Right lobe of liver (tissue), 6 donors: ENCODE measurements around the gene PIK3CB. TPM values are rescaled to one million over a fixed set of nuclear protein-coding genes. Genes with fewer than 3 reads are reported as not detected.

Source experiments
- ATAC-seq, 4 donors: fragments of 200-7000 bp; cut with Tn5 transposase; one replicate each; pipeline ENCODE4 v1.9.1; 2020; ENCODE audit warnings: mild to moderate bottlenecking in 4 of 4, moderate library complexity in 4 of 4
- DNase-seq, 3 donors: peaks; one replicate each; pipeline ENCODE4 v3.0.0-alpha.2; 2020
- H3K27ac ChIP-seq, 3 donors: fragments of 200-600 bp; one replicate each; pipeline ENCODE4 v1.8.0; 2022
- H3K27me3 ChIP-seq, 2 donors: fragments of 200-600 bp; one replicate each; pipeline ENCODE4 v1.8.0; 2022
- H3K36me3 ChIP-seq, 4 donors: fragments of 200-600 bp; sonication (generic) in 1 of 4; one replicate each; pipeline versions ENCODE4 v1.5.1 to v1.8.0; 2017 to 2022; ENCODE audit warnings: control low read depth in 1 of 4
- H3K4me1 ChIP-seq, 4 donors: fragments of 200-600 bp; sonication (generic) in 1 of 4; one replicate each; pipeline versions ENCODE4 v1.5.1 to v1.8.0; 2017 to 2022; ENCODE audit warnings: control low read depth in 1 of 4
- H3K4me3 ChIP-seq, 3 donors: fragments of 200-600 bp; one replicate each; pipeline ENCODE4 v1.8.0; 2022
- H3K9me3 ChIP-seq, 4 donors: fragments of 200-600 bp; sonication (generic) in 1 of 4; one replicate each; pipeline versions ENCODE4 v1.5.1 to v1.8.0; 2017 to 2022; ENCODE audit warnings: control low read depth in 1 of 4
- POLR2A ChIP-seq: fragments of 450-650 bp; IDR thresholded peaks from one replicate; pipeline ENCODE4 v1.6.1; 2017; ENCODE audit warnings: antibody characterized with exemption, mild to moderate bottlenecking
- WGBS: methylation state at CpG from one replicate; pipeline ENCODE4 v1.1.6; 2018; ENCODE audit warnings: low coverage, low lambda C conversion rate; ENCODE audit not compliant: insufficient coverage; ENCODE audit errors: missing lambda C conversion rate; 5-methylcytosine and 5-hydroxymethylcytosine counted together
- intact Hi-C, 2 donors: fragments of 100-400 bp; cut with DNase I; formaldehyde crosslinking; loops; one replicate each; pipeline versions ENCODE4 v1.11.2 to v1.14.1; 2022
- total RNA-seq, 6 experiments: library from RNA; depleted of rRNA in 2 of 6; stranded (reverse); fragments of >200 nt in 2 of 6; fragmentation: NEBNext Ultra II Directional in 3 of 6; extraction: Animal tissue kit (Norgen Biotek cat#: 25700) in 3 of 6; gene quantifications; one replicate each; pipeline versions ENCODE4 v1.1.0 to v1.2.4, GENCODE V29; 2016 to 2023
- TF ChIP-seq, protein P1 (sequence below), 4 donors: fragments of 200-600 bp in 3 of 4; fragments of 450-650 bp in 1 of 4; IDR thresholded peaks; one replicate each; pipeline versions ENCODE4 v1.5.1 to v1.8.0; 2016 to 2022; ENCODE audit warnings: antibody characterized with exemption in 4 of 4, mild to moderate bottlenecking in 2 of 4
- donor health status: DM: no; HTN: yes; CAD: no.
- donor health status: DM: no; HTN: no; CAD: no.
- donor health status: DM: no; HTN: no; CAD: no.
- donor health status: DM: no; HTN: yes; CAD: no.
- donor health status: DM: no; HTN: yes; CAD: no.

The PIK3CB gene
- total RNA-seq, 6 experiments from 2014 or later: 12.1 to 20.9 (median 14.6) TPM

DNA sequence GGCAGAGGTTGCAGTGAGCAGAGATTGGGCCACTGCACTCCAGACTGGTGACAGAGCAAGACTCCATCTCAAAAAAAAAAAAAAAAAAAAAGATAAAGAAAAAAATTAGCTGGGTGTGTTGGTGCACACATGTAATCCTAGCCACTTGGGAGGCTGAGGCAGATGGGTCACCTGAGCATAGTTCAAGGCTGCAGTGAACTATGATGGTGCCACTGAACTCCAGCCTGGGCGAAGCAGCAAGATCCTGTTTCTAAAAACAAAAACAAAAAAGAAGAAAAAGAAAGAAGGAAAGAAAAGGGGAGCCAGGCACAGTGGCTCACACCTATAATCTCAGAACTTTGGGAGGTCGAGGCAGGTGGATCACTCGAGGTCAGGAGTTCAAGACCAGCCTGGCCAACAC, 32.9 kb downstream of the PIK3CB start:
- DNase-seq: no peak
- H3K27me3 ChIP-seq: no peaks in the 10 kb centered on the region
- intact Hi-C loops: no loop called here
- TF ChIP-seq, protein P1, sequence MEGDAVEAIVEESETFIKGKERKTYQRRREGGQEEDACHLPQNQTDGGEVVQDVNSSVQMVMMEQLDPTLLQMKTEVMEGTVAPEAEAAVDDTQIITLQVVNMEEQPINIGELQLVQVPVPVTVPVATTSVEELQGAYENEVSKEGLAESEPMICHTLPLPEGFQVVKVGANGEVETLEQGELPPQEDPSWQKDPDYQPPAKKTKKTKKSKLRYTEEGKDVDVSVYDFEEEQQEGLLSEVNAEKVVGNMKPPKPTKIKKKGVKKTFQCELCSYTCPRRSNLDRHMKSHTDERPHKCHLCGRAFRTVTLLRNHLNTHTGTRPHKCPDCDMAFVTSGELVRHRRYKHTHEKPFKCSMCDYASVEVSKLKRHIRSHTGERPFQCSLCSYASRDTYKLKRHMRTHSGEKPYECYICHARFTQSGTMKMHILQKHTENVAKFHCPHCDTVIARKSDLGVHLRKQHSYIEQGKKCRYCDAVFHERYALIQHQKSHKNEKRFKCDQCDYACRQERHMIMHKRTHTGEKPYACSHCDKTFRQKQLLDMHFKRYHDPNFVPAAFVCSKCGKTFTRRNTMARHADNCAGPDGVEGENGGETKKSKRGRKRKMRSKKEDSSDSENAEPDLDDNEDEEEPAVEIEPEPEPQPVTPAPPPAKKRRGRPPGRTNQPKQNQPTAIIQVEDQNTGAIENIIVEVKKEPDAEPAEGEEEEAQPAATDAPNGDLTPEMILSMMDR (IDR thresholded peaks at IDR 0.05): no peak
- TF ChIP-seq POLR2A: no peak
- H3K4me3 ChIP-seq: no peak overlapping the region
- 100% methylated on average over 3 of the region's 3 CpGs for WGBS
- H3K36me3 ChIP-seq: no peaks in the 10 kb centered on the region
- no peaks in the 10 kb centered on the region for H3K9me3 ChIP-seq
- ATAC-seq: no peak
- peaks cover 0 to 18% (median 0%) of the 10 kb centered on the region in 4 donors for H3K4me1 ChIP-seq
- no peak overlapping the region for H3K27ac ChIP-seq

DNA sequence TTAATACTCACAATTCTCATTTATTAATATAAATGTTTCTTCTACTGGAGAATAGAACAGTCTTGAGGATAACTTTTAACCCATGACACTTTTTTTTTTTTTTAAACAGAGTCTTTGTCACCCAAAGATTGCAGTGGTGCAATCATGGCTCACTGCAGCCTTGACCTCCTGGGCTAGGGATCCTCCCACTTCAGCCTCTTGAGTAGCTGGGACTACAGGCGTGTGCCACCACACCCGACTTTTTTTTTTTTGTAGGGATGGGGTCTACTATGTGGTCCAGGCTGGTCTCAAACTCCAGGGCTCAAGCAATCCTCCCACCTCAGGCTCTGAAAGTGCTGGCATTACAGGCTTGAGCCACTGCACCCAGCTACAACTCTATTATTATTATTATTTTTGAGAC, 34.5 kb downstream of the PIK3CB start:
- Histone ChIP-seq H3K36me3 (no peaks in the 10 kb centered on the region), H3K27me3 (no peaks in the 10 kb centered on the region), H3K9me3 (no peaks in the 10 kb centered on the region), H3K4me3 (no peak overlapping the region), H3K27ac (no peak overlapping the region), H3K4me1 (peaks cover 0 to 18% (median 0%) of the 10 kb centered on the region in 4 donors)
- 93% methylated on average over 2 of the region's 2 CpGs for WGBS
- no peak for TF ChIP-seq POLR2A
- TF ChIP-seq, protein P1 (IDR thresholded peaks at IDR 0.05): no peak
- intact Hi-C loops: no loop called here
- DNase-seq (no peak), ATAC-seq (no peak)

DNA sequence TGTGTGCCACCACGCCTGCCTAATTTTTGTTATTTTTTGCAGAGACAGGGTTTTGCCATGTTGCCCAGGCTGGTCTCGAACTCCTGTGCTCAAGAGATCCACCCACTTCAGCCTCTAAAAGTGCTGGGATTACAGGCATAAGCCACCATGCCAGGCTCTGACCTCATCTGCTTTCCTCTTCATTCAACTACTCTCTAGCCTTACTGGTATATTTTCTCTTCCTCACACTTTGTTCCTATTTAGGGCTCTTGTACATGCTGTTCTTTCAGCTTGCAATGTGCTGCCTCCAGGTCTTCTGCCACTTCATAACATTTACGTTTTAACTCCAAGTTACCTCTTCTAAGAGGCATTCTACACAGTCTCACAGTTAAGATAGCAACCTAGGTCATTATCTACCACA, 34.9 kb downstream of the PIK3CB start:
- H3K27me3 ChIP-seq: no peaks in the 10 kb centered on the region
- DNase-seq (no peak), ATAC-seq (peak in 2 of 4 donors; percentile 27 to 48)
- intact Hi-C loops: no loop called here
- peaks cover 0 to 18% (median 0%) of the 10 kb centered on the region in 4 donors for H3K4me1 ChIP-seq
- H3K4me3 ChIP-seq: no peak overlapping the region
- 74% methylated on average over 2 of the region's 3 CpGs for WGBS
- no peaks in the 10 kb centered on the region for H3K36me3 ChIP-seq
- no peaks in the 10 kb centered on the region for H3K9me3 ChIP-seq
- no peak for TF ChIP-seq POLR2A
- TF ChIP-seq, protein P1 (IDR thresholded peaks at IDR 0.05): no peak
- H3K27ac ChIP-seq: no peak overlapping the region

DNA sequence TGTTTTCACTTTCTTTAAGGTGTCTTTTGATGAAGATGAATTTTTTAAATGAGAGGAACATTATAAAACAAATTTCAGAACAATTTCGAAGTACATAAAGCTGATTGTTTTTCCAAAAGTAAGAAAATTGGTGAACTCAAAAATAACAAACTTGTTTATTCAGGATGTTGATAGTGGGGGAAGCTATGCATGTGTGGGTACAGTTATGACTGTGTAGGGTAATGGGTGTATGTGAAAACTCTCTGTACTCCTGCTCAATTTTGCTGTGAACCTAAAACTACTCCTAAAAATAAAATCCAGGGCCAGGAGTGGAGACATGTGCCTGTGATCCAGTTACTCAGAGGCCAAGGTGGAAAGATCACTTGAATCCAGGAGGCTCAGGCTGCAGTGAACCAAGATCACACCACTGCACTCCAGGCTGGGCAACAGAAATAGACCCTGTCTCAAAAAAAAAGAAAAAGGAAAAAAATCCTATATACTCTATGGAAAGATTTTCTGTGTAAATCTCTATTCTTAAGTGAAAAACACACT, 37.2 kb downstream of the PIK3CB start:
- H3K4me1 ChIP-seq: no peaks in the 10 kb centered on the region
- ATAC-seq (no peak), DNase-seq (no peak)
- intact Hi-C loops: no loop called here
- no peak overlapping the region for H3K27ac ChIP-seq
- no peaks in the 10 kb centered on the region for H3K27me3 ChIP-seq
- no peak for TF ChIP-seq POLR2A
- TF ChIP-seq, protein P1 (IDR thresholded peaks at IDR 0.05): no peak
- H3K4me3 ChIP-seq: no peak overlapping the region
- peaks cover 0 to 7% (median 0%) of the 10 kb centered on the region in 4 donors for H3K36me3 ChIP-seq
- WGBS: 86% methylated on average over 1 of the region's 1 CpG
- H3K9me3 ChIP-seq: no peaks in the 10 kb centered on the region

DNA sequence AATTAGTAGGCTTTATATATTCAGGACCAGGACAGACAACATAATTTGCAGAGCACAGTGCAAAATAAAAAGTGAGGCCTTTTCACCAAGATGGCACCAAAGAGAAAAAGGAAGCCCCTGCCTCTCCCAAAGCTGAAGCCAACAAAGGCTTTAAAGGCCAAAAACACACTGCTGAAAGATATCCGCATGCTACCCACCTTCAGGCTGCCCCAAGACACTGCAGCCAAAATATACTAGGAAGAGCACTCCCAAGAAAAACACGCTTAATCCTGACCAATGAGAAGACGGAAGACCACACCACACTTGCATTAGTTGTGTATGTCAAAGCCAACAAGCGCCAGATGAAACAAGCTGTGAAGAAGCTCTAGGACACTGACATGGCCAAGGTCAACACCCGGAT, 38.0 kb downstream of the PIK3CB start:
- no peak overlapping the region for H3K27ac ChIP-seq
- 80% methylated on average over 5 of the region's 5 CpGs for WGBS
- no peak for TF ChIP-seq POLR2A
- TF ChIP-seq, protein P1 (IDR thresholded peaks at IDR 0.05): no peak
- ATAC-seq (no peak), DNase-seq (no peak)
- H3K36me3 ChIP-seq: peaks cover 0 to 7% (median 0%) of the 10 kb centered on the region in 4 donors
- no peaks in the 10 kb centered on the region for H3K27me3 ChIP-seq
- no peak overlapping the region for H3K4me3 ChIP-seq
- intact Hi-C loops: no loop called here
- no peaks in the 10 kb centered on the region for H3K4me1 ChIP-seq
- H3K9me3 ChIP-seq: no peaks in the 10 kb centered on the region
